Stimulated activated CD8-positive, alpha-beta memory T cell treated with anti-CD3 and anti-CD28 coated beads, Interleukin-15, amount 100 ng/mL, for 48 hours (primary cell): ENCODE measurements around the gene SPIRE1.
"Not testable (repeated sequence)": the region's sequence is repeated elsewhere in the genome, so short reads cannot be mapped to it uniquely, and the experiment has no call there.

ENCODE experiments used
- DNase-seq, 2 donors: peaks; one replicate each; pipeline ENCODE4 v3.0.0-alpha.2; 2020; ENCODE audit warnings: low read depth in 2 of 2

Gene SPIRE1

GRCh38 chr18:12485479-12486105 lies 172.3 kb downstream of the SPIRE1 start:
- no peak for DNase-seq

GRCh38 chr18:12481915-12482314 lies 176.0 kb downstream of the SPIRE1 start:
- not testable (repeated sequence) for DNase-seq

GRCh38 chr18:12479982-12480381 lies 177.9 kb downstream of the SPIRE1 start:
- no peak for DNase-seq

GRCh38 chr18:12479536-12479935 lies 178.4 kb downstream of the SPIRE1 start:
- DNase-seq: no peak

GRCh38 chr18:12478269-12479047 lies 179.4 kb downstream of the SPIRE1 start:
- no peak for DNase-seq

- no peak for DNase-seq
Observed at GRCh38 chr18:12477606-12478005, 180.3 kb downstream of the SPIRE1 start.

- DNase-seq: no peak
Observed at GRCh38 chr18:12476955-12477354, 181.0 kb downstream of the SPIRE1 start.

- no peak for DNase-seq
Observed at GRCh38 chr18:12474876-12475275, 183.0 kb downstream of the SPIRE1 start.

- no peak for DNase-seq
Observed at GRCh38 chr18:12474146-12474545, 183.8 kb downstream of the SPIRE1 start.

- DNase-seq: no peak
Observed at GRCh38 chr18:12470382-12471075, 187.4 kb downstream of the SPIRE1 start.

- DNase-seq: no peak
Observed at GRCh38 chr18:12468445-12468844, 189.5 kb downstream of the SPIRE1 start.

- no peak for DNase-seq
Observed at GRCh38 chr18:12464731-12465130, 193.2 kb downstream of the SPIRE1 start.

- no peak for DNase-seq
Observed at GRCh38 chr18:12463191-12463590, 194.7 kb downstream of the SPIRE1 start.

- DNase-seq: no peak
Observed at GRCh38 chr18:12462242-12462641, 195.7 kb downstream of the SPIRE1 start.

- no peak for DNase-seq
Observed at GRCh38 chr18:12461326-12461725, 196.6 kb downstream of the SPIRE1 start.

GRCh38 chr18:12460874-12461273 lies 197.0 kb downstream of the SPIRE1 start:
- no peak for DNase-seq

- DNase-seq: no peak
Observed at GRCh38 chr18:12458771-12459170, 199.1 kb downstream of the SPIRE1 start.

- no peak for DNase-seq
Observed at GRCh38 chr18:12456441-12456840, 201.5 kb downstream of the SPIRE1 start.

- DNase-seq: no peak
Observed at GRCh38 chr18:12455496-12455895, 202.4 kb downstream of the SPIRE1 start.

- no peak for DNase-seq
Observed at GRCh38 chr18:12452784-12453183, 205.1 kb downstream of the SPIRE1 start.

GRCh38 chr18:12451428-12451827 lies 206.5 kb downstream of the SPIRE1 start:
- no peak for DNase-seq

- DNase-seq: no peak
Observed at GRCh38 chr18:12449051-12449785, 208.7 kb downstream of the SPIRE1 start.
